ENCODE results near the gene MTMR2. TPM values are rescaled to one million over a fixed set of nuclear protein-coding genes. Genes with fewer than 3 reads are reported as not detected.

MTMR2 gene
- total and polyA plus RNA-seq, 3 donors from 2014 or later: 49.9 to 70.7 (median 55.5) TPM

- Histone ChIP-seq H3K27ac (no peak overlapping the region), H3K27me3 (no peaks in the 10 kb centered on the region), H3K4me3 (no peak overlapping the region), H3K9me3 (no peaks in the 10 kb centered on the region), H3K36me3 (ENCODE audit: low read depth, missing control alignments) (no peaks in the 10 kb centered on the region), H3K4me1 (peaks cover 6% of the 10 kb centered on the region)
- 94 to 95% methylated on average over 5 of the region's 5 CpGs for WGBS, 2 donors
- intact Hi-C loops (cut with DNase I; ENCODE audit: low total_unique reads): no loop called here
- TF ChIP-seq POLR2A (IDR thresholded peaks at IDR 0.05) (no peak), CTCF (IDR thresholded peaks at IDR 0.05) (no peak)
- no peak for DNase-seq
Observed at GRCh38 chr11:95907476-95907875, 16.4 kb downstream of the MTMR2 start.

- Histone ChIP-seq H3K36me3 (ENCODE audit: low read depth, missing control alignments) (no peaks in the 10 kb centered on the region), H3K4me3 (no peak overlapping the region), H3K9me3 (no peaks in the 10 kb centered on the region), H3K27me3 (no peaks in the 10 kb centered on the region), H3K4me1 (peaks cover 6% of the 10 kb centered on the region), H3K27ac (no peak overlapping the region)
- intact Hi-C loops (cut with DNase I; ENCODE audit: low total_unique reads): no loop called here
- DNase-seq: no peak
- TF ChIP-seq POLR2A (IDR thresholded peaks at IDR 0.05) (no peak), CTCF (IDR thresholded peaks at IDR 0.05) (no peak)
- 71 to 79% methylated on average over 5 of the region's 5 CpGs for WGBS, 2 donors
Observed at GRCh38 chr11:95904009-95904650, 19.8 kb downstream of the MTMR2 start.

- TF ChIP-seq CTCF (IDR thresholded peaks at IDR 0.05) (no peak), POLR2A (IDR thresholded peaks at IDR 0.05) (no peak)
- DNase-seq: no peak
- Histone ChIP-seq H3K4me1 (no peaks in the 10 kb centered on the region), H3K36me3 (ENCODE audit: low read depth, missing control alignments) (no peaks in the 10 kb centered on the region), H3K9me3 (no peaks in the 10 kb centered on the region), H3K27me3 (no peaks in the 10 kb centered on the region), H3K4me3 (no peak overlapping the region), H3K27ac (no peak overlapping the region)
- intact Hi-C loops (cut with DNase I; ENCODE audit: low total_unique reads): no loop called here
- 45 to 64% methylated on average over 2 of the region's 2 CpGs for WGBS, 2 donors
Observed at GRCh38 chr11:95898782-95899181, 25.1 kb downstream of the MTMR2 start.

DNA sequence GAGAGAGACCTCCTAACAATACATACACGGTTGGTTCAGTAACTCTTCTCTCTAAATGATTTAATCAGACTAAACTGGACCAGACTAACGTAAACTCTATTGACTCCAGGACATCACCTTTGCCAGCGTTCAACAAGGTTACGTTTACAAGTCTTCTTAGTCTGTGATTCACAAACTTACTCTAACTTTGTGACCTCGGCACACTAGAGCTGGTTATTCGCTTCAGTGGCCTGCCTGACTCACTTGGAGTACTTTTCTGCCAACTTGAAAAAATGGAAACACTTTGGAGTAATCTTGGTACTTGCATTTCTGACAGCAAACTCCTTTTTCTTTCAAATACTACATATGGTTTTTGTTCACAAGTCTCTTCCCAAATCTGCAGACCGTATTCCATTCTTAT, 26.2 kb downstream of the MTMR2 start:
- no peaks in the 10 kb centered on the region for H3K9me3 ChIP-seq
- no peaks in the 10 kb centered on the region for H3K4me1 ChIP-seq
- intact Hi-C loops (cut with DNase I; ENCODE audit: low total_unique reads): no loop called here
- no peak for TF ChIP-seq CTCF (IDR thresholded peaks at IDR 0.05)
- no peak for TF ChIP-seq POLR2A (IDR thresholded peaks at IDR 0.05)
- no peaks in the 10 kb centered on the region for H3K36me3 ChIP-seq (ENCODE audit: low read depth, missing control alignments)
- no peaks in the 10 kb centered on the region for H3K27me3 ChIP-seq
- H3K27ac ChIP-seq: no peak overlapping the region
- no peak overlapping the region for H3K4me3 ChIP-seq
- no peak for DNase-seq
- WGBS, 2 donors: 95% methylated on average over 7 of the region's 7 CpGs

DNA sequence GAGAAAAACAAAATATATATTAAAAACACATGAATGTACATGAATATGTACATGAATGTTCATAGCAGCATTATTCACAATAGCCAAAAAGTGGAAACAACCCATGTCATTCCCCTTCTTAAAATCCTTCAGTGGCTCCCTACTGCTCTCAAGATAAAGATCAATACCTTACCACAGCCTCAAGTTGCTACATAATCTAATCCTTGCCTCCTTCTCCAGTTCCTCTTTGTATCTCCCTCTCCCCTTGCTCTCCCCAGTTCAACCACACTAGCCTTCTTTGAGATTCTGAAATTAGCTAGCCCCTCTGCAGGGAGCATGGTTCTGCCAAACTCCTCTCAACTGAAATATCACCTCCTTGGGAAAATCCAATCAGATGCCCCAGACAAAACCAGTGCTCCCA, 28.1 kb downstream of the MTMR2 start:
- H3K4me1 ChIP-seq: no peaks in the 10 kb centered on the region
- TF ChIP-seq POLR2A (IDR thresholded peaks at IDR 0.05) (no peak), CTCF (IDR thresholded peaks at IDR 0.05) (no peak)
- intact Hi-C loops (cut with DNase I; ENCODE audit: low total_unique reads): no loop called here
- H3K36me3 ChIP-seq (ENCODE audit: low read depth, missing control alignments): no peaks in the 10 kb centered on the region
- no peak overlapping the region for H3K4me3 ChIP-seq
- H3K27me3 ChIP-seq: no peaks in the 10 kb centered on the region
- no peak overlapping the region for H3K27ac ChIP-seq
- no peaks in the 10 kb centered on the region for H3K9me3 ChIP-seq
- DNase-seq: no peak
